SU-DHL-6 (cell line): Measurements from ENCODE around the gene VTA1.

Experiments
- CTCF ChIP-seq: fragments of 200-600 bp; sonication (generic); IDR thresholded peaks from one replicate; pipeline ENCODE4 v1.5.1; 2017; ENCODE audit warnings: antibody characterized with exemption, mild to moderate bottlenecking, low read length, moderate library complexity; ENCODE audit not compliant: insufficient read depth, poor library complexity, severe bottlenecking
- EZH2phosphoT487 ChIP-seq: fragments of 200-600 bp; sonication (generic), shearing (Covaris generic); conservative IDR thresholded peaks from 2 replicates; pipeline ENCODE4 v1.6.1; 2018; ENCODE audit warnings: mild to moderate bottlenecking, antibody characterized with exemption, low read length, moderate library complexity, mixed read lengths

- TF ChIP-seq CTCF (no peak), EZH2phosphoT487 (no peak)
Measured at GRCh38 chr6:142200846-142201628, 54.0 kb downstream of the VTA1 start.
